Activated CD8-positive, alpha-beta memory T cell treated with anti-CD3 and anti-CD28 coated beads for 24 hours (primary cell): ENCODE data around the gene PTPRM.

Experiments
- DNase-seq: peaks from one replicate; pipeline ENCODE4 v3.0.0-alpha.2; 2020

The PTPRM gene

DNA sequence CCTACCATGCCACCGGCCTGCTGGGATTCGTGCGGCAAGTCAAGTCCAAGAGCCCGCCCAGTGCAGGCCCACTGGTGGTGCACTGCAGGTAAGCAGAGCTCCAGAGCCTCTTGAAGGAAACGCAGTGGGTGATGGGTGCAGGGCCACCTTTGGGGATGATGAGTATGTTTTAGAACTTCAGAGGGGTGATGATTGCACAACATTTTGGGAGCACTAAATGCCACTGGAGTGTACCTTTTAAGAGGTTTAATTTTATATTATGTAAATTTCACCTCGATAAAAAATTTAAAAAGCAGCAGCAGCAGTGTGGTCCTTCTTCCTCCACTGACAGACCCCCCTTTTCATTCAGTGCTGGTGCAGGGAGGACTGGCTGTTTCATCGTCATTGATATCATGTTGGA is 809.0 kb downstream of the PTPRM start:
- DNase-seq = no peak

DNA sequence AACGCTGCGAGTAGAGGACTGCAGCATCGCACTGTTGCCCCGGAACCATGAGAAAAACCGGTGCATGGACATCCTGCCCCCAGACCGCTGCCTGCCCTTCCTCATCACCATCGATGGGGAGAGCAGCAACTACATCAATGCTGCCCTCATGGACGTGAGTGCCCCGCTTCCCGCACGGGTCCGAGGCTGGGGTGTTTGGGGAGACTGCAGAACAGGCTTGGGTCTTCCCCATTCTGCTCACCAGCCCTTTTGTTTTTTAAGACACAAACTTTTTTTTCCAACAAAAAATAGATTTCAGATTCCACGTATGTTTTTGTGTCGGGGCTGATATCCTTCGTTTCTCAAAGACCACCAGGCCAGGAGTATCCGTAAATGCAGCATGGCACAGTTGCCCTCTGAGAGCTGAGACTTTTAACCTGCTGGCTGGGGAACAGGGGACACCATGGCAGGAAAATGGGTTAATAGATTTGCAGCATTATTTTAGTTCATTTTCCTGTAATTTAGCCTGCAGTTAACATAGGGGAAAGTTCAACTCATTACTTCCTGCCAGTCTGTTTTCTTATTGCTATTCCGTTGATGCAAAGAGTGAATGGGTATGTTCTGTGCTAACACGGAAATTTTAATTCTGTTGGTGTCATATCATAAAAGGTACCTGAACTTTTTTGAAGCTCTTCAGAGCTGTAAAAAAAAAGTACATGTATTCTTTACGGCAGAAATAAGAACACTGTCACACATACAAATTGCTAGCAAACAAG is 812.2 kb downstream of the PTPRM start:
- DNase-seq = no peak

DNA sequence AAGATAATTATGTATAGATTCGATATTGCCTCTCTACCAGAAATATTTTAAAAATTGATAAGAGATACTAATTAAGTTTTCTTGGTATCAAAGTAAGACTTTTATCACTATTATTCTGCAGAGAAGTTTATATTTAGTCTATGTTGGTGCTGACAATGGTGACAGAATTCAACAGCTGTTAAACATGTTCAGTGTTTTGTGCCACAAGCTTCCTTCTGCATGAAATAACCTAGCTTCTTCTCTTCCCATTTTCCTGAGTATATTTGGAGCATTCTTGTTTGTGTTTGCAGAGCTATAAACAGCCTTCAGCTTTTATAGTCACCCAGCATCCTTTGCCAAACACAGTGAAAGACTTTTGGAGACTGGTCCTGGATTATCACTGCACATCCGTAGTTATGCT is 812.9 kb downstream of the PTPRM start:
- no peak for DNase-seq

DNA sequence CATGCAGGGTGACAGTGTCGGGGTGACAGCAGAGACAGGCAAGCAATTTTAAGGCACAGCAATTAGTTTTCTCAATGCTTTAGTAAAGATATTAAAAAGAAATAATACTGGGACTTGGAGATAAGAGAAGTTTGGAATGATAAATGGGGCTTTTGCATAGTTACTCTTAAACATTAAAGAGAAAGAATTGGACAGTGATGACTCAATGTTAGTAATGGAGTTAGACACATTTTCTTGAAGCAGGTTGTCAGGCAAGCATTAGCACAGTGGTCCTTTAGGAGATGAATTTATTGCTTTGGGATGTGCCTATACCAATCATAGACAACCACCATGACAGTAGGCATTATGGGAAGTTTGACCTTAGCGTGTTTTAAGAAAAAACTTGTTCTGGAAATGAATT is 813.8 kb downstream of the PTPRM start:
- DNase-seq = no peak

DNA sequence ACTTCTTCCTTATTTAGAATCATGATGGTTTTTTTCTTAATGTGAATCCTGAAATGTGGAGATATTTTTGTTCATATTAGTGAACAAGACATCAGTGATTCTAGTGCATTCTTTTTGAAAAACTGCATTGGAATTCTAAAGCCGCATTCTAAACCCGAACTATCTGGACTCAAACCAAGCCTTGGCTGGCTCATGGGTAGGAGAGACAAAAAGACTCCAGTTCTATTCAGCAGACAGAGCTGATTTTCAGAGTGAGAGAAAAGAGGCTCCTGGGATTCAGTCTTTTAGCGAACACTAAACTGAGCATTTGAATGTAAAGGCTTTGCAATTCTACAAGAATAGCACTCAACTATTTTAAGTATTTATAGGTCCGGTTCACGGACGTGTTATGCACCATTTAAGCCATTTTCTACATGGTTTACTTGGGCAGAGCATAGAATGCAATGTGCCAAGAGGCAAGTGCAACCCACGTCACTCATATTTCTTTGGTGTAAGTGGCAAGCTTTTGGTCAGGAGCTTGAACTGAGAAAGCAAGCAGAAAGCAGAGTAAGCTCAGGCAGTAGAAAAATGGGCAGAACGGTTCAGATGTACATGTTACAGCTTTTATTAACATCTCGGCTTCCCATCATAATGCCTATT is 814.8 kb downstream of the PTPRM start:
- no peak for DNase-seq

DNA sequence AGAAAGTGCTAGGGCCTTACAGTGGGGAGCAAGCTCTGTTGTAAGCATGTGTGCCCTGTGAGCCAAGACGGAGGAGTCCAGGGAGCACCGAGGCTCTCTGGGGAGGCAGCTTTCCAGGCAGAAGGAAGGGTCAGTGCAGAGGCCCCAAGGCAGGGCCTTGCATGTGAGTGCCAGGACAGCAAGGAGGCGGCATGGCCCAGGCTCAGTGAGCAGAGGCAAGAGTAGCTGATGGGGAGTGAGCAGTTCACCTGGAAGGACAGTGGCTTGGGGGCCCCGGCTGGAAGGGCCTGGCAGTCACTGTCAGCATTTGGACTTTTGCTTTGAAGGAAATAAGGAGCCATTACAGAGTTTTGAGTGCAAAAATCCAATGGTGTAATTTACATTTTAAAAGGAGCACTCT is 818.3 kb downstream of the PTPRM start:
- DNase-seq = no peak

DNA sequence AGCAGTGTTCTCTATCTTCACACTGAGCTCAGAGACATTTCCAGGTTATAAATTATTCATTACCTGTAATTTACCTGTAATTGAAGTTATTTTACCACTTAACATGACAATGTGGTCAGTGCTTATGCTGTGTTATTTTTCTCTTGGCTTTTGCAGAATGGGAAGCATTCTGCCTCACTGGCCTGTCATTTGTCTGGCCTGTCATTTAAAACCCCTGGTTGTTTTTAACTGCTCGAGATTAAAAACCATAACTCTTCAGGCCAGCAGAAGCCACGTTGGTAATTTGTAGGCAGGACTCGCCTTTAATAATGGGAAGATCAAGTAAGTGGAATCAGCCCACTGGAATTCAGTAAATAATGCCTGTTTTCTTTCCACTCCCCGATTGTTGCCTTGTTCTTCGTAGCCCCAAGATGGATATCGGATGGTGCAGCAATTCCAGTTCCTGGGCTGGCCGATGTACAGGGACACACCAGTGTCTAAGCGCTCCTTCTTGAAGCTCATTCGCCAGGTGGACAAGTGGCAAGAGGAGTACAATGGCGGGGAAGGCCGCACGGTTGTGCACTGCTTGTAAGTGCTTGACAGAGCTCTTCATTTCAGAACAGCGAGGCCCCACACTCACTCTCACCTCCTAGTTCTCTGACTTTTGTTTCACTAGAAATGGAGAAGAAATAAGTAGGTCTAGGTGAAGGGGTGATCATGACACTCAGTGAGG is 819.7 kb downstream of the PTPRM start:
- DNase-seq = no peak

DNA sequence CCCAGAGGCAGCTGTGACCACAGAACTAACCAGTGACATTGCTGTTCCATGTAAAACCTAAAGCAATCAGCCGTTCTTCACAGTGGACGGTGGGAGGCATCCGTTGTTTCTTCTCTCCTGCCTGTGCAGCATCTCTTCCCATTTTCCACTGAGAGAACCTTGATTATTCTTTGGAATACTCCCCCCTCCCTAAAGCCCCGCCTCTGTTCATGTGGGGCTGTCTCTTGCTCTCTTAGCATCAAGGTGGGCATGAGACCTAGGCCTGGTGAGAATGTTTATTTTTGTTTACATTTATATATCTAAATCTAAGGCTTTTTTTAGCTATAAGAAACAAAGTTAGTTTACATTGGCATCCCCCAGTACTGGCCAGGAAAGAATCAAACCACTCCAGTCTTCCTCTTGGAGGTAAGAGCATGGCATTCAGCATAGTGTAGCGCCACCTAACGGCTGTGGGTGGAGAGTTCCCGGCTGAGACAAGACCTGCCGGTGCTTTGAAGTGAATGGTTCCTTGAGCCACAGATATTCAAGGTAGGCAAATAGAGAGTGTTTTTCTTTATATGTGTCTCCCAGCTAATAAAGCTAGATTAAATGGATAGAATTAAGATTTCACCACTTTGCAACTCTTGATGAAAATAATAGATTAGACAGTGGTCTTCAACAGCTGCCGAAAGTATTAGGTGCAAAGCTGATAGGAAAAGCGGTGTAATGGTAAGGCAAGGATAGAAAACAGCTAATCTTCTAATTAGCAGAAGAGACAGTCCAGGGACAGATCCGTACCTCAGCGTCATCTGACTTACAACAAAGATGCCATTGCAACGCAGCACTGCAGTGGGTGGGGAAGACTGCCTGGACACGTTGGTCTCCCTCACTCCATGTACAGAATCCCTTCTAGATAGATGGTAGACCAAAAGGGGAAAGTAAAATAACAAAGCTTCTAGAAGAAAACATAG is 822.5 kb downstream of the PTPRM start:
- DNase-seq = no peak

DNA sequence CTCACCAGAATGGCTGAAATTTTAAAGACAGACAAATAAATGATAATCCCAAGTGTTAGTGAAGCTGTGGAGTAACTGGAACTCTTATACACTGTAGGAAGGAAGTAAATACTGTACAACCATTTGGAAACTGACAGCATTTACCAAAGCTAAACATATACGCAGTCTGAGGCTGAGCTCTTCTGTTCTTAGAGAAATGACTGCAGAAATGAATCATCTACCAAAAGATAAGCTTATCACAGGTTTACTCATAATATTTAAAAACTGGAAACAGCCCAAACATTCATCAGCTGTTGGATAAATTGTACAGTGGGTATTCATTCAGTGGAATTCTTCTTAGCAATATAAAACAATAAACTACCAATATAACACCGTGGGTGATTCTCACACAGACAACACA is 824.0 kb downstream of the PTPRM start:
- DNase-seq = no peak

DNA sequence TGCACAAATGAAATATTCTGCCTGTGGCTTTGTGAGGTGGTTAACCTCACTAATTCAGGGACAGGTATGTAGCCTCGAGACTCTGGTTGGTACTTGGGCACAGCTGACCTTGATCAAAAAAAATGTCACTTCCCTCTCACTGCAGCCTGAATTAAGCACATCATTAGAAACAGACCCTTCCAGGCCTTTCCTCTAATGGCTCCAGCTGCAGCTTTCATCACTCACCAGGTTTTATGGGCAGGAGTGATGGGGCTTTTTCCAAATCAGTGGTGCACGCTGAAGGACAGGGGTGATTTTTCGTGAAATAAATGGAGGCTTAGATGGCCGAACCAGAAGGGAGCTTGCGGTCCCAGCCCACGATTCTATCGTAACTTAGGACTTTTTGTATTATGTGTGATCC is 829.1 kb downstream of the PTPRM start:
- DNase-seq = no peak

DNA sequence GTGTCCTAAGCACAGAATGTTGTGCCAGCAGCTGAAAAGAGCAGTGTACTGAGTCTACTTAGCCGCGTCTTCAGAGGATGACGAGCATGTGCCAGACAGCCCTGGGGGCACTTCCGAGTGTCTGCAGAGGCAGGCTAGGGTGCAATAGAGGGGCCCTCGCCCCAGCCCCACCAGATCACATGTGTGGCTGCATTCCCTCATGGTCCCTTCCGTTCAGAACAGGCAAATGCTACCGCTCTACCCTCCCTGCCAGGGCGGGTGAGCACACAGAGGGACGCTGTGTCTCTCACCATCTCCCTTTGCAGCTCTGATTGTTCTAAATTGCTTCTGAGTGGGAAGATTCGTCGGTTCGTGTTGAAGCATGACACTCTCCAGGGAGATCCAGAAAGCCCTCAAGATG is 829.9 kb downstream of the PTPRM start:
- DNase-seq = no peak

DNA sequence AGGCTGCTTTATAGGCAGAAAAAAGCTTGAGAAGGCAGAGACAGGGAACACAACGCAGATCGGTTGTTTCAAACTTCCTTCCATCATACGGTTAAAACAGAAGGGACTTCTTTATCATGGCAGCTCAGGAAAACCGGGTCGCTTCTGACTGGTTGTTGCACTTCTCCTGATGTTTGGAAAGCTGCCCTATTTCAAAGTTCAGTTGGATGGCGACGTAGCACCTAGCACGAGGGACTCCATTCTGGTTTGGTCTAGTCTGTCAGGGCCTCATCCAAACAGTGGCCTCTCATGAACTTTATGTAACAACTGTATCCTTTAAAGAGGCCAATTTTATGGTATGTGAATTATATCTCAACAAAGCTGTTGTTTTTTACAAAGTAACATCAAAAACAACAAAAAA is 832.0 kb downstream of the PTPRM start:
- DNase-seq = no peak

DNA sequence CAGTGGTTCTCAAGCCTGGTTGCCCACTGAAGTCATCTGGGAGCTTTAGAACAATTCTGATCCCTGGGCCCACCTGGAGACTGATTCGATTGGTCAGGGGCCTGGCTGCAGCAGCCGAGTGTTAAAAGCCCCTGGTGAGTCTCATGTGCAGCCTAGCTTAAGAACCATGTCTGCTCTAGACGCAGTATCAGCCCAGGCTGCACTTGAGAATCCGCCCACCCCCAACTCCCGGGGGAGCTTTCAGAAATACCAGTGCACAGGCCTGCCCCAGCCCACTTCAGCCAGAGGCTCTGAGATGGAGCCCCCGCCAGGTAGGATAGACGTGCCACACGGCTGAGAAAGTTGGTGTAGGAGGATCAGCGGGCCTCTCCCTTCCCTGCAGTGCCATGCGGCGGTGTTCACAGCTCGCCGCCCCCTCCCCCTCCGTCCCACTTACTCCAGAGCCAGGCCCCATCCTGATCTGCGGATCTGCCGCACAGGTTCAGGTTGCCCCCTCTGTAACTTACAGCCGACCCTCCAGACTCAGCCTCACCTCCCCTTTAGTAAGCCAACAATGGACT is 833.2 kb downstream of the PTPRM start:
- DNase-seq = no peak

DNA sequence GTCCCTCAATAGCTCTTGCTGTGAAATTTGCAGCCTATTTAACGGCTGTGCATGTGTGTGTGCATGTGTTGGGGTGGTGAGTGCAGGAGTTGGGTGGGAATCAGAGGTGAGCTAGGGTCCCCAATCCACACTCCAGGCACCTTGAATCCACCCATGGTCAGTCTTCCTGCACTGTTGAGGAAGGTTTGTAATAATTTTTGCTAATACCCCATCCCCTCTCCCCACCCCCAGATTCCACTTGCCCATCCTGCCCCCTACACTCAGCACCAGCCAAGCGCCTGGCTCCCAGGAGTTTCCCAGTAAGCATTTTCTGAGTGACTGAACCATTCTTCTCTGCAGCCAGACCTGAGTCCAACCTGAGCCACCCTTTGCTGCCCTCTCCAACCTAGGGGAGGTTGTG is 833.7 kb downstream of the PTPRM start:
- no peak for DNase-seq

DNA sequence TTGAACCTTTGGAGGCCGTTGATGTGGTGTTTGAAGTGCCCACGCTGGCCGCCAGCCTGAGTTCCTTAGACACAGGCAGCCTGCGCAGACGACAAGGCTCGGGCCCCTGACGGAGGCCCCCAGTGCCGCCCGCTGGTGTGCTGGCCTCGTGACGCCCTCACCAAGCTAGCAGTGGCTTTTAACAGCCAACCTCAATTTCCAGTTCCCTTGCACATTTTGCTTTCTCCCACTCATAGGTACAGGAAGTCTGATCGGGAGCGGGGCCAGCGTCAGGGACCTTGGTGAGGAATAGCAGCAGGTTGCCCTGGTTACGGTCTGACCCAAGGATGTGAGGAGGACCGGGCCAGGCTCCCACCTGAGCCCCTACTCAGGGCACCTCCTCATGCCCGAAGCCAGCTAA is 834.5 kb downstream of the PTPRM start:
- DNase-seq = no peak

DNA sequence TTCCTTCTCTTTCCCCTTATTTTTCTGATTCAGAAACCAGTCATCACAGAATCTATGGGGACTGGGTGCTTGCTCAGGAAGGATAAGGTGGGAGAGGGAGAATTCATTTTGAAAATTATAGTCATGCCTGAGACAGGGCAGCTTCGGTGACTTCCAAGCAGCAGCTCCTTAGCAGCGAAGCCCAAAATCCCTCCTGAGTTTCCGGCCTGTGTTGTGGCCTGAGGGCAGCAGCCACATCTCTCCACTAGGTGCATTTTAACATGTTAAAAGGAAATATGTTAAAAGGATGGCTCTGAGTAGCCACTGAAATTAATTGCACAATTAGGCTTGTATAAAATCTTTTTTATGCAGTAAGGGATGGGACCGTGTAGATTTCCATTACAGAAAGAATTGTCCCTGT is 835.1 kb downstream of the PTPRM start:
- DNase-seq = no peak

DNA sequence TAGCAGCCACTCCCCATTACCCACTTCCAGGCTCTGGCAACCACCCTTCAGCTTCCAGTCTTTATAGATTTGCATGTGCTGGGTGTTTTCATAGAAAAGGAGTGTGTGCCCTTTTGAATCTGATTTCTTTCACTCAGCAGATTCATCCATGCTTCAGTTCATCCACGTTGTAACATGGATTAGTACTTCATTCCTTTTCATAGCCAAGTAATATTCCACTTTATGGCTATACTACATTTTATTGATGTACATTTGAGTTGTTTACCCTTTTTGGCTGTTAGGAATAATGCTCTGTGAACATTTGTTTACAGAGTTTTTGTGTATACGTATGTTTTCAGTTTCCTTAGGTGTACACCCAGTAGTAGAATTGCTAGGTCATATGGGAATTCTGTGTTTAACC is 836.6 kb downstream of the PTPRM start:
- DNase-seq = no peak

DNA sequence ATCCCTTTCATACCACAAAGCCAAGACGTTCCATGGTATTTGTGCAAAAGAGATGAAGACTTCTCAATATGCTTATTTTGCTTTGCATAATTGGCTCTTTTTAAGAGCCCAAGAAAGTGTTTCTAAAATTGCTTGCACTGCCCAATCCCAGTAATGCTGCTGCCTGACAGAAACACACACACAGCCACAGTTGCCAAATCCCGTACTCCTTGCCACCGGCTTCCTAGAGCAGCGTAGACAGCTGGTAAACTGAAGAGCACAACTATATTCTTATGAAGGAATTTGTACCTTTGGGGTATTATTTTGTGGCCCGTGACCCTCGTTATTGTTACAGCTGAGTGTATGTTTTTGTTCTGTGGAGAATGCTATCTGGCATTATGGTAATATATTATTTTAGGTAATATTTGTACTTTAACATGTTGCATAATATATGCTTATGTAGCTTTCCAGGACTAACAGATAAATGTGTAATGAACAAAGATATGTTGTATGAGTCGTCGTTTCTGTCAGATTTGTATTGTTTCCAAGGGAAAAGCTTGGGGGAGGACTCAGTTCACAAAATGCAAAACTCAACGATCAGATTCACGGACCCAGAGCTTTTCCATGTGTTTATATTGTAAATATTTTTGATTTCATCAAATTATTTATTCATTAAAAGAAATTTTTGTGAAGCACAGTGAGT is 839.2 kb downstream of the PTPRM start:
- DNase-seq = no peak

DNA sequence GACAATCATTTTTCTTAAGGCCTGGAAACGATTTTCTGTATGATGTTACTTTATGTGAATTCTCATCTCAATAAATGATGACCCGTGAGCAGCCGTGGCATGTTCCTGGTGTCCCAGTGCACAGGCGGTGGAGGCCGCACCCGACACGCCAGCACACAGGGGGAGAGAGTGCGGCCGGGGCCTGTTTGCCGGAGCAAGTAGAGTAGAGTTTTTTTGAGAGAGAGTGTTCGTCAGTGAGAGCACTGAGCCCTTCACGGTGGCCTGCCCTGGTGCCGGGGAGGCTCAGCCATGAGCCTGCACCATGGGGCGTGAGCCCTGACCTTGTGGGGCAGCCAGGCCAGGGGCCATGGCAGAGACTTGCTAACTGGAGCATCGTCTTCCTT is 839.7 kb downstream of the PTPRM start:
- DNase-seq = no peak

DNA sequence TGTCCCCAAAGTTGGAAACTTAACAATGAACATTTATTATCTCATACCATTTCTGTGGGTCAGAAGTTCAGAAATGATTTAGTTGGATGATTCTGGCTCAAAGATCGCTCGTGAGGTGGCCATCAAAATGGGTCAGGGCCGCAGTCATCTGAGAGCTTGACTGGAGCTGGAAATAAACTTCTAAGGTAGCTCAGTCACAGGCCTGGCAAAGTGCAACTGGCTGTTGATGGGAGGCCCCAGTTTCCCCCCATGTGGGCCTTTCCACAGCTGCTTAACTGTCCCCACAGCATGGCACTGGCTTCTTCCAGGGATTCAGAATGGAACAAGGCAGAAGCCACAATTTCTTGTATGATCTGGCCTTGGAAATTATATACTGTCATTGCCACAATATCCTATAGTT is 842.0 kb downstream of the PTPRM start:
- DNase-seq = no peak

DNA sequence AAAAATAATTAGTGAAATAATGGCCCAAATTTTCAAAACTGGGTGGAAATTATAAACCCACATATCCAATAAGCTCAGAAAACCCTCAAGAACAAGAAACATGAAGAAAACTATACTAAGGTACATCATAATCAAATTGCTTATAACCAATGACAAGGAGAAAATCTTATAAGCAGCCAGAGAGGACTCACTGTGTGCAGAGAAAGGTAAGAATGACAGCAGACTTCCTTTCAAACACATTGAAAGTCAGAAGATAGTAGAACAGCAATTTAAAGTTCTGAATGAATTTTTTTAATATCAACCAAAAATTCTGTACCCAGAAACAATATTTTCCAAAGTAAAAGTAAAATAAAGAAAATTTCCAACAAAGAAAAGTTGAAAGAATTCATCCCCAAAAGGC is 844.4 kb downstream of the PTPRM start:
- no peak for DNase-seq

DNA sequence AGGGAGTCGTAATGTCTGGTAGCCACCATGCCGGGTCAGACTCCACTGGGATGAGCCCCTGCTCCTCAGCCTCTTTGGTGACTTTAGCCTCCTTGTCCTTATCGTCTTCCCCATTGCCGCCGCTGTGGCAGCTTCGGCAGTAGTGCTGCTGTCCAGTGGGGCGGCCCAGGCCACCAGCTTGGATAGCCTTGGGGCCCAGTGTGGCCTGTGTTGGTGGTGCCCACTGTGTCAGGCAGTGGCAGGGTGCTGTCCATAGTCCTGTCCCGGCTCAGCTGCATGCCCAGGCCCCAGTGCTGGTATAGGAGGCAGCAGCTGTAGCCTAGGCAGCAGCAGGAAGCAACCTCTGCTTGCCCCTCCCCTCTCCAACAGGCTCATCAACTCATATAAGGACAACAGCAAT is 845.0 kb downstream of the PTPRM start:
- no peak for DNase-seq
